Fibroblast of lung (primary cell): ENCODE results near the gene CACNB1. TPM values are rescaled to one million over a fixed set of nuclear protein-coding genes. Genes with fewer than 3 reads are reported as not detected.

Source experiments
- DNase-seq, 2 donors: peaks; one replicate each; pipeline versions ENCODE4 v3.0.0 to v3.0.0-alpha.2; 2010; ENCODE audit warnings: low read depth in 2 of 2
- H2AFZ ChIP-seq: 2 replicates; pipeline ENCODE4 v1.5.1; 2012; ENCODE audit warnings: low read length, control low read depth, inconsistent platforms
- H3K27ac ChIP-seq: 2 replicates; pipeline ENCODE4 v1.5.1; 2011; ENCODE audit warnings: low read length, control low read depth; ENCODE audit not compliant: insufficient read depth
- H3K27me3 ChIP-seq: 2 replicates; pipeline ENCODE4 v1.5.1; 2011; ENCODE audit warnings: mild to moderate bottlenecking, low read length; ENCODE audit not compliant: control insufficient read depth, insufficient read depth
- H3K36me3 ChIP-seq: 2 replicates; pipeline ENCODE4 v1.5.1; 2011; ENCODE audit warnings: low read length; ENCODE audit not compliant: control insufficient read depth, insufficient read depth
- H3K4me1 ChIP-seq: 2 replicates; pipeline ENCODE4 v1.5.1; 2011; ENCODE audit warnings: low read length; ENCODE audit not compliant: control insufficient read depth, insufficient read depth; ENCODE audit errors: extremely low read depth
- H3K4me2 ChIP-seq: 2 replicates; pipeline ENCODE4 v1.5.1; 2011; ENCODE audit warnings: low read length, control low read depth; ENCODE audit not compliant: insufficient read depth; ENCODE audit errors: extremely low read depth
- H3K4me3 ChIP-seq, 4 experiments: fragments of 200-600 bp in 1 of 4; sonication (generic) in 1 of 4; replicated peaks in 1 of 4; 2 replicates each; pipeline ENCODE4 v1.5.1; 2011 to 2016; ENCODE audit warnings: low read length in 4 of 4, low read depth in 3 of 4, mild to moderate bottlenecking in 3 of 4, control low read depth in 2 of 4, inconsistent platforms in 1 of 4, mixed read lengths in 1 of 4; ENCODE audit not compliant: insufficient read depth in 1 of 4; ENCODE audit errors: control extremely low read depth in 1 of 4
- H3K79me2 ChIP-seq: 2 replicates; pipeline ENCODE4 v1.5.1; 2012; ENCODE audit warnings: mild to moderate bottlenecking, low read length, inconsistent platforms; ENCODE audit not compliant: control insufficient read depth, insufficient read depth
- H3K9ac ChIP-seq: 2 replicates; pipeline ENCODE4 v1.5.1; 2011; ENCODE audit warnings: mild to moderate bottlenecking, low read length, control low read depth; ENCODE audit not compliant: insufficient read depth
- H3K9me3 ChIP-seq: 2 replicates; pipeline ENCODE4 v1.5.1; 2012; ENCODE audit warnings: low read depth, low read length; ENCODE audit not compliant: control insufficient read depth, insufficient read depth
- H4K20me1 ChIP-seq: 2 replicates; pipeline ENCODE4 v1.5.1; 2011; ENCODE audit warnings: low read length; ENCODE audit not compliant: control insufficient read depth, insufficient read depth; ENCODE audit errors: extremely low read depth
- CTCF ChIP-seq, 2 donors: IDR thresholded peaks in 1 of 2; conservative IDR thresholded peaks in 1 of 2; 1 replicate in 1 of 2; 2 replicates in 1 of 2; pipeline ENCODE4 v1.5.1; 2011 to 2012; ENCODE audit warnings: low read length in 2 of 2, control low read depth in 1 of 2, inconsistent platforms in 1 of 2, low read depth in 1 of 2, mild to moderate bottlenecking in 1 of 2
- EZH2 ChIP-seq: IDR thresholded peaks from 2 replicates; pipeline ENCODE4 v1.5.1; 2012; ENCODE audit warnings: low read length, control low read depth, mild to moderate bottlenecking; ENCODE audit errors: missing control alignments
- polyA plus RNA-seq, 2 donors: library from polyadenylated mRNA; depleted of rRNA in 1 of 2; stranded (reverse) in 1 of 2; unstranded in 1 of 2; fragments of >200 nt; gene quantifications; 2 replicates each; pipeline ENCODE4 v1.2.1, GENCODE V29; 2011 to 2012; ENCODE audit warnings: missing spikeins in 1 of 2
- total RNA-seq: library from RNA; depleted of rRNA; stranded (reverse); fragments of >200 nt; gene quantifications from 2 replicates; pipeline ENCODE4 v1.2.1, GENCODE V29; 2014

Gene CACNB1
- total and polyA plus RNA-seq, 2 donors (not counting 1 experiment from before 2014, with no cell fraction given): 5.7 to 5.9 TPM

GRCh38 chr17:39191750-39192510 lies 5.5 kb downstream of the CACNB1 start:
- no peak overlapping the region for H3K9ac ChIP-seq
- peaks cover 6% of the 10 kb centered on the region for H3K4me1 ChIP-seq
- no peaks in the 10 kb centered on the region for H3K27me3 ChIP-seq
- H3K27ac ChIP-seq: no peak overlapping the region
- H3K79me2 ChIP-seq: peaks cover 14% of the 10 kb centered on the region
- no peak for DNase-seq
- H3K9me3 ChIP-seq: no peaks in the 10 kb centered on the region
- H3K4me3 ChIP-seq: no peak overlapping the region
- H3K36me3 ChIP-seq: peaks cover 21% of the 10 kb centered on the region
- H4K20me1 ChIP-seq: no peaks in the 10 kb centered on the region
- no peak overlapping the region for H2AFZ ChIP-seq
- no peak for TF ChIP-seq EZH2
- TF ChIP-seq CTCF (conservative IDR thresholded peaks at IDR 0.05 in 1 of 2, IDR thresholded peaks at IDR 0.05 in 1 of 2; ENCODE audit: low read depth in 1 of 2, low read length in 2 of 2): no peak
- no peak overlapping the region for H3K4me2 ChIP-seq

GRCh38 chr17:39187152-39187830 lies 10.2 kb downstream of the CACNB1 start:
- no peaks in the 10 kb centered on the region for H3K27me3 ChIP-seq
- no peak overlapping the region for H3K27ac ChIP-seq
- H3K9ac ChIP-seq: no peak overlapping the region
- H3K4me3 ChIP-seq: no peak overlapping the region
- H3K36me3 ChIP-seq: peaks cover 29% of the 10 kb centered on the region
- no peak overlapping the region for H2AFZ ChIP-seq
- H3K9me3 ChIP-seq: no peaks in the 10 kb centered on the region
- no peaks in the 10 kb centered on the region for H3K4me1 ChIP-seq
- DNase-seq: no peak
- TF ChIP-seq CTCF (conservative IDR thresholded peaks at IDR 0.05 in 1 of 2, IDR thresholded peaks at IDR 0.05 in 1 of 2; ENCODE audit: low read depth in 1 of 2, low read length in 2 of 2) (no peak), EZH2 (no peak)
- H3K79me2 ChIP-seq: no peaks in the 10 kb centered on the region
- H4K20me1 ChIP-seq: no peaks in the 10 kb centered on the region
- no peak overlapping the region for H3K4me2 ChIP-seq

- Histone ChIP-seq H3K27me3 (no peaks in the 10 kb centered on the region), H2AFZ (no peak overlapping the region), H3K4me2 (no peak overlapping the region), H3K79me2 (no peaks in the 10 kb centered on the region), H3K9ac (no peak overlapping the region), H3K27ac (no peak overlapping the region), H3K4me3 (no peak overlapping the region), H3K36me3 (peaks cover 26% of the 10 kb centered on the region), H3K9me3 (no peaks in the 10 kb centered on the region), H4K20me1 (no peaks in the 10 kb centered on the region), H3K4me1 (no peaks in the 10 kb centered on the region)
- no peak for TF ChIP-seq CTCF (conservative IDR thresholded peaks at IDR 0.05 in 1 of 2, IDR thresholded peaks at IDR 0.05 in 1 of 2; ENCODE audit: low read depth in 1 of 2, low read length in 2 of 2)
- no peak for TF ChIP-seq EZH2
- DNase-seq: no peak
Observed at GRCh38 chr17:39186481-39187002, 10.9 kb downstream of the CACNB1 start.
